HepG2 (cell line): ENCODE measurements around the gene EEA1. TPM values are rescaled to one million over a fixed set of nuclear protein-coding genes. Genes with fewer than 3 reads are reported as not detected.

ENCODE experiments used
- ATAC-seq: fragments of 200-7000 bp; cut with Tn5 transposase; 3 replicates; pipeline ENCODE4 v1.9.1; 2020; ENCODE audit warnings: mild to moderate bottlenecking, moderate library complexity
- BruUV-seq: library from RNA; stranded (reverse); fragments of 400-500 nt; replicated peaks from 2 replicates; lab custom pipeline; 2021; lab: Mats Ljungman, UMichigan
- CTCF ChIA-PET: fragments of 300-600 bp; formaldehyde crosslinking; extraction: SDS; loops from one replicate; lab custom pipeline; 2021; ENCODE audit warnings: low total read pairs, inconsistent platforms, low intra/inter-chr PET ratio; lab: Yijun Ruan, JAX
- POLR2A ChIA-PET: fragments of 350-600 bp; sonication (Branson Sonifier 250); formaldehyde crosslinking; loops from one replicate; lab custom pipeline; 2020; ENCODE audit warnings: antibody characterized with exemption, inconsistent platforms; lab: Yijun Ruan, JAX
- DNase-seq: peaks from one replicate; pipeline ENCODE4 v3.0.0-alpha.2; 2015; ENCODE audit warnings: low spot score
- FAIRE-seq: peaks from 3 replicates; lab custom pipeline; 2011; peaks lifted over from hg19 to GRCh38; lab: Jason Lieb, UNC
- H2AFZ ChIP-seq: one replicate; pipeline ENCODE4 v1.6.1; 2011; ENCODE audit warnings: low read length, inconsistent platforms
- H3K27ac ChIP-seq: fragments of 300-600 bp; 3 replicates; pipeline ENCODE4 v1.8.0; 2011; ENCODE audit warnings: mixed run types, mild to moderate bottlenecking, mixed read lengths, low read length, inconsistent platforms; ENCODE audit not compliant: insufficient read depth; ENCODE audit errors: extremely low read length
- H3K27me3 ChIP-seq, 2 experiments: fragments of 200-600 bp in 1 of 2; 2 replicates in 1 of 2; 3 replicates in 1 of 2; pipeline versions ENCODE4 v1.6.0 to v1.8.0; 2011; ENCODE audit warnings: low read length in 2 of 2, mild to moderate bottlenecking in 2 of 2, moderate library complexity in 2 of 2, inconsistent platforms in 1 of 2; ENCODE audit not compliant: insufficient read depth in 2 of 2, control insufficient read depth in 1 of 2
- H3K36me3 ChIP-seq, 2 experiments: fragments of 200-600 bp in 1 of 2; replicated peaks in 1 of 2; 2 replicates in 1 of 2; 3 replicates in 1 of 2; pipeline versions ENCODE4 v1.5.1 to v1.8.0; 2011; ENCODE audit warnings: low read length in 2 of 2, inconsistent platforms in 1 of 2; ENCODE audit not compliant: insufficient read depth in 2 of 2, control insufficient read depth in 1 of 2
- H3K4me1 ChIP-seq: 2 replicates; pipeline ENCODE4 v1.5.1; 2012; ENCODE audit warnings: low read length, inconsistent platforms; ENCODE audit not compliant: insufficient read depth
- H3K4me2 ChIP-seq: 2 replicates; pipeline ENCODE4 v1.6.0; 2011; ENCODE audit warnings: low read depth, low read length, inconsistent platforms
- H3K4me3 ChIP-seq, 3 experiments: fragments of 200-600 bp in 1 of 3; sonication (generic), shearing (Covaris generic) in 1 of 3; replicated peaks in 1 of 3; 2 replicates each; pipeline ENCODE4 v1.5.1; 2011 to 2016; ENCODE audit warnings: low read length in 3 of 3, inconsistent platforms in 2 of 3, low read depth in 2 of 3, mild to moderate bottlenecking in 2 of 3, control low read depth in 1 of 3, mixed read lengths in 1 of 3; ENCODE audit not compliant: insufficient read depth in 1 of 3
- H3K79me2 ChIP-seq: one replicate; pipeline ENCODE4 v1.6.1; 2011; ENCODE audit warnings: low read length, inconsistent platforms; ENCODE audit not compliant: insufficient read depth
- H3K9ac ChIP-seq: 2 replicates; pipeline ENCODE4 v1.6.0; 2011; ENCODE audit warnings: mild to moderate bottlenecking, low read depth, low read length, inconsistent platforms; ENCODE audit not compliant: insufficient read depth
- H3K9me3 ChIP-seq: 2 replicates; pipeline ENCODE4 v1.5.1; 2012; ENCODE audit warnings: mild to moderate bottlenecking, low read length
- H4K20me1 ChIP-seq: 2 replicates; pipeline ENCODE4 v1.6.0; 2011; ENCODE audit warnings: inconsistent platforms, mild to moderate bottlenecking, low read length, moderate library complexity; ENCODE audit not compliant: insufficient read depth
- ARNTL ChIP-seq: sonication (generic); formaldehyde crosslinking; IDR thresholded peaks from 2 replicates; pipeline ENCODE4 v1.4.0; 2020; ENCODE audit warnings: mild to moderate bottlenecking, missing genetic modification reagents
- HBP1 ChIP-seq: IDR thresholded peaks from 2 replicates; pipeline ENCODE4 v1.6.1; 2016; ENCODE audit warnings: low read depth, control low read depth
- PAF1 ChIP-seq: IDR thresholded peaks from 2 replicates; pipeline ENCODE4 v1.6.1; 2016; ENCODE audit warnings: missing genetic modification reagents, missing compliant biosample characterization
- SALL2 ChIP-seq: sonication (generic); formaldehyde crosslinking; IDR thresholded peaks from 2 replicates; pipeline ENCODE4 v1.8.1; 2023; ENCODE audit warnings: mild to moderate bottlenecking, missing genetic modification reagents, inconsistent platforms
- SCMH1 ChIP-seq: sonication (generic); formaldehyde crosslinking; IDR thresholded peaks from 2 replicates; pipeline ENCODE4 v1.9.0; 2021; ENCODE audit warnings: missing genetic modification reagents, mild to moderate bottlenecking, borderline replicate concordance
- SRSF4 ChIP-seq: fragments of 200-400 bp; formaldehyde crosslinking; IDR thresholded peaks from one replicate; pipeline ENCODE4 v1.6.1; 2018; ENCODE audit warnings: mild to moderate bottlenecking, low read depth, low read length, moderate library complexity; ENCODE audit not compliant: poor library complexity, severe bottlenecking
- ZBTB25 ChIP-seq: IDR thresholded peaks from 2 replicates; pipeline ENCODE4 v1.6.1; 2018; ENCODE audit warnings: missing genetic modification reagents
- ZNF280D ChIP-seq: sonication (generic); formaldehyde crosslinking; IDR thresholded peaks from 2 replicates; pipeline ENCODE4 v1.5.1; 2020; ENCODE audit warnings: mild to moderate bottlenecking, missing genetic modification reagents
- ZNF724P ChIP-seq: sonication (generic); formaldehyde crosslinking; IDR thresholded peaks from 2 replicates; pipeline ENCODE4 v1.8.0; 2022; ENCODE audit warnings: missing genetic modification reagents, borderline replicate concordance
- WGBS: methylation state at CpG from one replicate; pipeline ENCODE4 v1.1.6; 2017; ENCODE audit warnings: low lambda C conversion rate; 5-methylcytosine and 5-hydroxymethylcytosine counted together
- in situ Hi-C: cut with HindIII; loops from 2 replicates; pipeline ENCODE4 v1.10.0; 2017; ENCODE audit warnings: low pct_unique_long_range_greater_than_20kb; ENCODE audit not compliant: extremely low pct_ligation_motif_present
- intact Hi-C: fragments of 100-400 bp; cut with micrococcal nuclease; formaldehyde crosslinking; loops from one replicate; pipeline ENCODE4 v1.10.0; 2022; ENCODE audit not compliant: unreplicated experiment
- polyA plus RNA-seq, 8 experiments: library from polyadenylated mRNA; depleted of rRNA in 3 of 8; stranded (reverse) in 7 of 8; unstranded in 1 of 8; fragments of >200 nt; fragmentation: Illumina TruSeq in 4 of 8; extraction: Trizol in 4 of 8; gene quantifications; 2 replicates each; pipeline versions ENCODE4 v1.2.1 to v1.2.3, GENCODE V29; 2011 to 2016; ENCODE audit warnings: low read depth in 4 of 8, missing spikeins in 1 of 8, mixed read lengths in 1 of 8; ENCODE audit not compliant: insufficient read depth in 1 of 8
- total RNA-seq, 5 experiments: library from RNA; depleted of rRNA; stranded (reverse); fragments of >200 nt; fragmentation: Illumina TruSeq; extraction: Trizol; gene quantifications; 2 replicates each; pipeline ENCODE4 v1.2.3, GENCODE V29; 2016; ENCODE audit warnings: low read depth in 1 of 5

The EEA1 gene
- total and polyA plus RNA-seq, 2 of the 13 experiments (the other 11 are each of a cell fraction or from before 2014, with no cell fraction given) = 5.0 to 19.3 TPM

GRCh38 chr12:92784356-92784755 is 144.7 kb downstream of the EEA1 start:
- no peaks in the 10 kb centered on the region for H3K9me3 ChIP-seq
- no peak for TF ChIP-seq SCMH1 (CRISPR knock-in tag)
- TF ChIP-seq PAF1 = no peak
- no peak for TF ChIP-seq ARNTL (CRISPR knock-in tag)
- no peak for TF ChIP-seq ZNF280D (CRISPR knock-in tag)
- no peak for TF ChIP-seq SRSF4
- TF ChIP-seq ZNF724P (CRISPR knock-in tag) = no peak
- TF ChIP-seq SALL2 (CRISPR knock-in tag) = no peak
- TF ChIP-seq ZBTB25 (CRISPR knock-in tag) = no peak
- no peak for TF ChIP-seq HBP1 (CRISPR knock-in tag)
- 100% methylated on average over 1 of the region's 1 CpG for WGBS
- H3K4me3 ChIP-seq = no peak overlapping the region
- H2AFZ ChIP-seq = no peak overlapping the region
- ATAC-seq (no peak), FAIRE-seq (no peak), DNase-seq (no peak)
- H3K36me3 ChIP-seq = peaks cover 4 to 35% of the 10 kb centered on the region in 2 experiments; a peak in 4 of 5 replicates
- ChIA-PET POLR2A (interaction anchor here (0.7 kb wide), 1 partner anchor 75 kb away, joined by 3 read pairs; no protein-coding TSS in a partner anchor), CTCF (interaction anchor here (1.3 kb wide), 2 partner anchors 343 to 635 kb away, joined by 4 to 5 read pairs; no protein-coding TSS in a partner anchor)
- no TSS peak for BruUV-seq
- no peaks in the 10 kb centered on the region for H3K79me2 ChIP-seq
- no peaks in the 10 kb centered on the region for H3K27me3 ChIP-seq
- H3K4me2 ChIP-seq = no peak overlapping the region
- in situ Hi-C loops = loop anchor here (10.0 kb wide), 1 partner anchor 630 kb away; no protein-coding TSS in a partner anchor
- no peaks in the 10 kb centered on the region for H3K4me1 ChIP-seq
- intact Hi-C loops = loop anchor here (2.0 to 10.0 kb wide), 3 partner anchors 340 to 1320 kb away; no protein-coding TSS in a partner anchor
- no peak overlapping the region for H3K9ac ChIP-seq
- H3K27ac ChIP-seq = no peak overlapping the region
- no peaks in the 10 kb centered on the region for H4K20me1 ChIP-seq
